Tibial nerve (tissue), 4 donors: Measurements from ENCODE around the gene SERINC3.

Experiments
- EP300 ChIP-seq, 2 donors: sonication (generic); formaldehyde crosslinking; IDR thresholded peaks; one replicate each; pipeline ENCODE4 v1.6.1; 2017; ENCODE audit warnings: antibody characterized with exemption in 2 of 2, mild to moderate bottlenecking in 1 of 2
- POLR2A ChIP-seq, 2 donors: fragments of 450-650 bp; IDR thresholded peaks; one replicate each; pipeline ENCODE4 v1.6.1; 2017; ENCODE audit warnings: antibody characterized with exemption in 2 of 2, mild to moderate bottlenecking in 2 of 2, moderate library complexity in 2 of 2
- TF ChIP-seq, protein P1 (sequence below), 5 experiments: fragments of 200-600 bp in 3 of 5; fragments of 450-650 bp in 2 of 5; sonication (generic) in 3 of 5; IDR thresholded peaks; one replicate each; pipeline ENCODE4 v1.5.1; 2016 to 2019; ENCODE audit warnings: antibody characterized with exemption in 5 of 5, mild to moderate bottlenecking in 3 of 5, moderate library complexity in 2 of 5

DNA sequence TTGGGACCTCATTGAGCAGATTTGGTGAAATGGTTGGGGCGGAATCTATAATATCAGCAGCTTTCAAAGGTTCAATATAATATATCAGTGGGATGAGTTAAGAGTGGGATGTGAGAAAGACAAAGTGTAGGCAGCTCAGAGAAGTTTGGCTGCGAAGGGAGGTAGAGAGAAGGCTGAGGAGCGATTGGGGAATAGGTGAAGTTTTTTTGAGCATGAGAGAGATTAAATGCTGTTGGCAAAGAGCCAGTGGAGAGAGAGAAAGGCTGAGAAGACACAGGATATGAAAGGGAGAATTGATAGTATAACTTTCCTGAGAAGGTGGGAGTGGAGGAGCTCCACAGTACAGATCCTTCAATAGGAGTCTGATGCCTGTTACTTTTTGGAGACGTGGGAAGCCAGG is 12.1 kb upstream of the SERINC3 start:
- TF ChIP-seq POLR2A (IDR thresholded peaks at IDR 0.05) (no peak), EP300 (IDR thresholded peaks at IDR 0.05) (no peak)
- TF ChIP-seq, protein P1, sequence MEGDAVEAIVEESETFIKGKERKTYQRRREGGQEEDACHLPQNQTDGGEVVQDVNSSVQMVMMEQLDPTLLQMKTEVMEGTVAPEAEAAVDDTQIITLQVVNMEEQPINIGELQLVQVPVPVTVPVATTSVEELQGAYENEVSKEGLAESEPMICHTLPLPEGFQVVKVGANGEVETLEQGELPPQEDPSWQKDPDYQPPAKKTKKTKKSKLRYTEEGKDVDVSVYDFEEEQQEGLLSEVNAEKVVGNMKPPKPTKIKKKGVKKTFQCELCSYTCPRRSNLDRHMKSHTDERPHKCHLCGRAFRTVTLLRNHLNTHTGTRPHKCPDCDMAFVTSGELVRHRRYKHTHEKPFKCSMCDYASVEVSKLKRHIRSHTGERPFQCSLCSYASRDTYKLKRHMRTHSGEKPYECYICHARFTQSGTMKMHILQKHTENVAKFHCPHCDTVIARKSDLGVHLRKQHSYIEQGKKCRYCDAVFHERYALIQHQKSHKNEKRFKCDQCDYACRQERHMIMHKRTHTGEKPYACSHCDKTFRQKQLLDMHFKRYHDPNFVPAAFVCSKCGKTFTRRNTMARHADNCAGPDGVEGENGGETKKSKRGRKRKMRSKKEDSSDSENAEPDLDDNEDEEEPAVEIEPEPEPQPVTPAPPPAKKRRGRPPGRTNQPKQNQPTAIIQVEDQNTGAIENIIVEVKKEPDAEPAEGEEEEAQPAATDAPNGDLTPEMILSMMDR (IDR thresholded peaks at IDR 0.05) = no peak
